ENCODE data around the gene HLA-G. TPM values are rescaled to one million over a fixed set of nuclear protein-coding genes. Genes with fewer than 3 reads are reported as not detected.

The HLA-G gene
- total RNA-seq, 1 experiment from 2014 or later, result 0.50 TPM

DNA sequence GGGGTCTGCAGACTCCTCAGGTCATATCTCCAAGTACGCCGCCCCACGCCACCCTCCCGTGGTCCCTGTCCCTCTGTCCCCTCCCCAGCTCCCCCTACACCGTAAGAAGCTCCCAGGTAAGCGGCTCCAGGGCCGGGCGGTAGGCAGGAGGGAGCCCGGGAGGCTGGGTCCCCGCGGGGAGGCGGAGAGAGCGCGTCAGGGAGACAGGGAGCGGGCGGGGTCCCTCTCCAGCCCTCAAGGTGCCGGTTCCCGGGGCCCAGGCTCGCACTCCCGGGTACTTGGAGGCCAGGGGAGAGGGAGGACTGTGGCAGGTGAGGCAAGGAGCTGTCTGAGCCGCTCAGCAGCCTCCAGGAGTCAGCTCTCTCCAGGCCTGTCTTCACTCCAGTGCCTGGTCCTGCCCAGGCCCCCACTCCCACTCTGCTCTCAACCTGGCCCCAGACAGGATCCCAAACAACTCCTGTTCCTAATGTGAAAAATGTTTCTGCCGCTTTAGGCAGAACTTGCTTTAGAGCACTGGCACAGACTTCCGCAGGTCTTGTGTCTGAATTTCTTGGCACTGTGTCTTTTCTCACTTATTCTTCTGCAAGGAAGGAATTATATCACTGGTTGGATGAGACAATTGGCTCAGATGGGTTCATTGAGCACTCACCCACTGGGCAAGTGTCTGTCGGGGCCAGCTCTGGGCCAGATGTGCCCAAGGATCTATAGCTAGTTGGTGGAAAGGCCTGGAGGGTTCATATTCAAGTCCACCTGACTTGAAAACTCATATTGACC is 36.6 kb downstream of the HLA-G start:
- Histone ChIP-seq H3K9me2 (ENCODE audit: insufficient read depth) (no peaks in the 10 kb centered on the region), H3K4me2 (no peak overlapping the region), H2AFZ (no peak overlapping the region), H3K9me3 (ENCODE audit: insufficient read depth, low read depth) (no peaks in the 10 kb centered on the region), H3K79me2 (ENCODE audit: low read depth) (no peaks in the 10 kb centered on the region), H3K27ac (no peak overlapping the region), H3K4me3 (no peak overlapping the region), H4K20me1 (ENCODE audit: insufficient read depth) (no peaks in the 10 kb centered on the region), H3K36me3 (ENCODE audit: low read depth) (no peaks in the 10 kb centered on the region), H3K4me1 (replicated peaks; ENCODE audit: insufficient read depth) (no peaks in the 10 kb centered on the region), H3K27me3 (ENCODE audit: insufficient read depth, low read depth) (peaks cover 15% of the 10 kb centered on the region), H3F3A (ENCODE audit: insufficient read depth, low read depth) (no peaks in the 10 kb centered on the region)
- ChIA-PET CTCF (interaction anchor here (0.5 kb wide), 1 partner anchor 9 kb away, joined by 3 read pairs; no protein-coding TSS in a partner anchor), POLR2A (ENCODE audit: unreplicated experiment) (no interaction called here)
- intact Hi-C loops (cut with micrococcal nuclease; ENCODE audit: unreplicated experiment), result no loop called here
- TF ChIP-seq EZH2 (IDR thresholded peaks at IDR 0.05; ENCODE audit: low read depth), result no peak
- TF ChIP-seq, protein P1, sequence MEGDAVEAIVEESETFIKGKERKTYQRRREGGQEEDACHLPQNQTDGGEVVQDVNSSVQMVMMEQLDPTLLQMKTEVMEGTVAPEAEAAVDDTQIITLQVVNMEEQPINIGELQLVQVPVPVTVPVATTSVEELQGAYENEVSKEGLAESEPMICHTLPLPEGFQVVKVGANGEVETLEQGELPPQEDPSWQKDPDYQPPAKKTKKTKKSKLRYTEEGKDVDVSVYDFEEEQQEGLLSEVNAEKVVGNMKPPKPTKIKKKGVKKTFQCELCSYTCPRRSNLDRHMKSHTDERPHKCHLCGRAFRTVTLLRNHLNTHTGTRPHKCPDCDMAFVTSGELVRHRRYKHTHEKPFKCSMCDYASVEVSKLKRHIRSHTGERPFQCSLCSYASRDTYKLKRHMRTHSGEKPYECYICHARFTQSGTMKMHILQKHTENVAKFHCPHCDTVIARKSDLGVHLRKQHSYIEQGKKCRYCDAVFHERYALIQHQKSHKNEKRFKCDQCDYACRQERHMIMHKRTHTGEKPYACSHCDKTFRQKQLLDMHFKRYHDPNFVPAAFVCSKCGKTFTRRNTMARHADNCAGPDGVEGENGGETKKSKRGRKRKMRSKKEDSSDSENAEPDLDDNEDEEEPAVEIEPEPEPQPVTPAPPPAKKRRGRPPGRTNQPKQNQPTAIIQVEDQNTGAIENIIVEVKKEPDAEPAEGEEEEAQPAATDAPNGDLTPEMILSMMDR (conservative IDR thresholded peaks at IDR 0.05), result no peak
- BruUV-seq (replicated peaks), result no TSS peak
- no peak for DNase-seq

DNA sequence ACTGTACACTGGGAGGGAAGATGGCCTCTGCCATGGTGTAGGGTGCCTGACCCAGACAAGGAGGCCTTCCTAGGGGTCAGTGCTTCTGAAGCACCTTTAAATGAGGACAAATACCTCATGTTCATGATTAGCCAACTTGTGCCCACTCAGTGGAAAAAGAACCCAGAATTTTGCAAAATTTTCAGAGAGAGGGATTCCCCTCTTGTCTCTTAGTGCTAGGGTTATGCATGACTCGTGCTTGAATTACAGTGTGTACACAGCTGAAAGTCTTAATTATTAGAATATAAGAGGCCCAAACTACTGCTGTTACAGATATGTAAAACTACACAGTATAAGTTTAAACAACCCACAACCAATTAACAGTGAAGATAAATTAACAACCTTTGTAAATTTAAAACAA is 38.0 kb downstream of the HLA-G start:
- TF ChIP-seq EZH2 (IDR thresholded peaks at IDR 0.05; ENCODE audit: low read depth), result no peak
- TF ChIP-seq, protein P1 (conservative IDR thresholded peaks at IDR 0.05), result no peak
- no peaks in the 10 kb centered on the region for H3K36me3 ChIP-seq (ENCODE audit: low read depth)
- H3K27me3 ChIP-seq (ENCODE audit: insufficient read depth, low read depth), result peaks cover 15% of the 10 kb centered on the region
- ChIA-PET CTCF (no interaction called here), POLR2A (ENCODE audit: unreplicated experiment) (no interaction called here)
- no peaks in the 10 kb centered on the region for H3K4me1 ChIP-seq (replicated peaks; ENCODE audit: insufficient read depth)
- no peaks in the 10 kb centered on the region for H3K9me3 ChIP-seq (ENCODE audit: insufficient read depth, low read depth)
- intact Hi-C loops (cut with micrococcal nuclease; ENCODE audit: unreplicated experiment), result no loop called here
- no peaks in the 10 kb centered on the region for H4K20me1 ChIP-seq (ENCODE audit: insufficient read depth)
- DNase-seq, result no peak
- no peaks in the 10 kb centered on the region for H3K9me2 ChIP-seq (ENCODE audit: insufficient read depth)
- H3K79me2 ChIP-seq (ENCODE audit: low read depth), result no peaks in the 10 kb centered on the region
- no peak overlapping the region for H3K4me3 ChIP-seq
- H2AFZ ChIP-seq, result no peak overlapping the region
- H3F3A ChIP-seq (ENCODE audit: insufficient read depth, low read depth), result no peaks in the 10 kb centered on the region
- no TSS peak for BruUV-seq (replicated peaks)
- H3K4me2 ChIP-seq, result no peak overlapping the region
- no peak overlapping the region for H3K27ac ChIP-seq

DNA sequence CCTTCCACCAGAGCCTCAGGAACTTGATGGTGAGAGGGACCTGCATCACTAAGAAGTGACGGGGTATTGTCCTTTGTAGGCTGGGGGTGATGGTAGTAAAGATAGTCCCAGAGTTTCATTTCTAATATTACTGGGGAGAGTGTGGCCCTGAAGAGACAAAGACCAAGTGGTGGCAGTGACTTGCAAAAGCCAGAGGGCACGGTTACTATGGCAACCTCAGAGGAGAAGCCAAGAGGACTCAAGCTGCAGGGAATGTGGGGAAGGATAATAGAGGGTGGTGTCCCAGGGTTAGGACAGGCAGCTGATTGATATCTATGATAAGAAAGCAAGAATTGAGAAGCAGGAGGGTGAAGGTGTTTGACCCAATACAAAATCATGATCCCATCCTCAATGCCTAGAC is 42.5 kb downstream of the HLA-G start:
- H3K9me2 ChIP-seq (ENCODE audit: insufficient read depth), result no peaks in the 10 kb centered on the region
- H3K27ac ChIP-seq, result no peak overlapping the region
- peaks cover 15% of the 10 kb centered on the region for H3K27me3 ChIP-seq (ENCODE audit: insufficient read depth, low read depth)
- no peak overlapping the region for H3K4me2 ChIP-seq
- no TSS peak for BruUV-seq (replicated peaks)
- DNase-seq, result no peak
- POLR2A ChIA-PET (ENCODE audit: unreplicated experiment), result no interaction called here
- TF ChIP-seq EZH2 (IDR thresholded peaks at IDR 0.05; ENCODE audit: low read depth), result no peak
- TF ChIP-seq, protein P1 (conservative IDR thresholded peaks at IDR 0.05), result no peak
- no peak overlapping the region for H3K4me3 ChIP-seq
- intact Hi-C loops (cut with micrococcal nuclease; ENCODE audit: unreplicated experiment), result no loop called here
- H3K36me3 ChIP-seq (ENCODE audit: low read depth), result no peaks in the 10 kb centered on the region
- H4K20me1 ChIP-seq (ENCODE audit: insufficient read depth), result no peaks in the 10 kb centered on the region
- no peaks in the 10 kb centered on the region for H3K4me1 ChIP-seq (replicated peaks; ENCODE audit: insufficient read depth)
- no peaks in the 10 kb centered on the region for H3K9me3 ChIP-seq (ENCODE audit: insufficient read depth, low read depth)
- no peaks in the 10 kb centered on the region for H3F3A ChIP-seq (ENCODE audit: insufficient read depth, low read depth)
- CTCF ChIA-PET, result no interaction called here
- H3K79me2 ChIP-seq (ENCODE audit: low read depth), result no peaks in the 10 kb centered on the region
- no peak overlapping the region for H2AFZ ChIP-seq
